Rectal smooth muscle tissue (tissue), 1 donor: ENCODE results near the gene ERICH6.

Experiments used
- H3K27ac ChIP-seq: one replicate; pipeline ENCODE4 v1.7.0; 2013; ENCODE audit warnings: low read depth, low read length, inconsistent platforms
- H3K27me3 ChIP-seq: one replicate; pipeline ENCODE4 v1.7.0; 2013; ENCODE audit warnings: low read length; ENCODE audit not compliant: control insufficient read depth, insufficient read depth
- H3K36me3 ChIP-seq: one replicate; pipeline ENCODE4 v1.7.0; 2013; ENCODE audit warnings: low read length; ENCODE audit not compliant: control insufficient read depth, insufficient read depth
- H3K4me1 ChIP-seq: one replicate; pipeline ENCODE4 v1.7.0; 2013; ENCODE audit warnings: low read length; ENCODE audit not compliant: control insufficient read depth, insufficient read depth
- H3K4me3 ChIP-seq: one replicate; pipeline ENCODE4 v1.7.0; 2013; ENCODE audit warnings: low read length
- H3K9ac ChIP-seq: one replicate; pipeline ENCODE4 v1.7.0; 2013; ENCODE audit warnings: low read length

The ERICH6 gene

GRCh38 chr3:150613034-150613433 is 90.7 kb downstream of the ERICH6 start:
- no peaks in the 10 kb centered on the region for H3K36me3 ChIP-seq

GRCh38 chr3:150612494-150612893 is 91.2 kb downstream of the ERICH6 start:
- H3K27ac ChIP-seq, result no peak overlapping the region
- no peak overlapping the region for H3K9ac ChIP-seq
- H3K4me1 ChIP-seq, result no peaks in the 10 kb centered on the region

More at GRCh38 chr3:150613034-150613433, 90.7 kb downstream of the ERICH6 start:
- Histone ChIP-seq H3K27ac (no peak overlapping the region), H3K4me3 (no peak overlapping the region), H3K27me3 (no peaks in the 10 kb centered on the region), H3K4me1 (no peaks in the 10 kb centered on the region), H3K9ac (no peak overlapping the region)

GRCh38 chr3:150611666-150612065 is 92.1 kb downstream of the ERICH6 start:
- Histone ChIP-seq H3K9ac (no peak overlapping the region), H3K4me3 (no peak overlapping the region), H3K27me3 (no peaks in the 10 kb centered on the region), H3K27ac (no peak overlapping the region), H3K4me1 (no peaks in the 10 kb centered on the region), H3K36me3 (no peaks in the 10 kb centered on the region)

More at GRCh38 chr3:150612494-150612893, 91.2 kb downstream of the ERICH6 start:
- no peak overlapping the region for H3K4me3 ChIP-seq
- no peaks in the 10 kb centered on the region for H3K36me3 ChIP-seq
- H3K27me3 ChIP-seq, result no peaks in the 10 kb centered on the region

GRCh38 chr3:150610785-150611184 is 92.9 kb downstream of the ERICH6 start:
- Histone ChIP-seq H3K9ac (no peak overlapping the region), H3K27ac (no peak overlapping the region), H3K36me3 (no peaks in the 10 kb centered on the region), H3K4me3 (no peak overlapping the region), H3K4me1 (peaks cover under 1% of the 10 kb centered on the region), H3K27me3 (no peaks in the 10 kb centered on the region)

GRCh38 chr3:150609988-150610387 is 93.7 kb downstream of the ERICH6 start:
- Histone ChIP-seq H3K27me3 (no peaks in the 10 kb centered on the region), H3K36me3 (no peaks in the 10 kb centered on the region), H3K27ac (no peak overlapping the region), H3K4me1 (peaks cover 5% of the 10 kb centered on the region), H3K9ac (no peak overlapping the region), H3K4me3 (no peak overlapping the region)
